Chondrocyte (in vitro differentiated cells): ENCODE results near the gene MANBA. TPM values are rescaled to one million over a fixed set of nuclear protein-coding genes. Genes with fewer than 3 reads are reported as not detected.
"Not testable (repeated sequence)": the region's sequence is repeated elsewhere in the genome, so short reads cannot be mapped to it uniquely, and the experiment has no call there.

ENCODE experiments used
- DNase-seq: peaks from one replicate; pipeline ENCODE4 v3.0.0; 2021; ENCODE audit warnings: mixed read lengths, low spot score
- H3K27ac Mint-ChIP-seq: one replicate; pipeline ENCODE4 v1.8.0; 2021; ENCODE audit warnings: mild to moderate bottlenecking, moderate library complexity, mixed read lengths; ENCODE audit not compliant: unreplicated experiment
- H3K27me3 Mint-ChIP-seq: 2 replicates; pipeline ENCODE4 v1.8.0; 2021; ENCODE audit warnings: low read depth, mixed read lengths
- H3K36me3 Mint-ChIP-seq: 2 replicates; pipeline ENCODE4 v1.8.0; 2021; ENCODE audit warnings: low read depth, mixed read lengths
- H3K4me1 Mint-ChIP-seq: 2 replicates; pipeline ENCODE4 v1.8.0; 2021; ENCODE audit warnings: low read depth, mild to moderate bottlenecking, mixed read lengths
- H3K4me3 Mint-ChIP-seq: one replicate; pipeline ENCODE4 v1.8.0; 2021; ENCODE audit warnings: mild to moderate bottlenecking, moderate library complexity, mixed read lengths; ENCODE audit not compliant: unreplicated experiment
- H3K9me3 Mint-ChIP-seq: 2 replicates; pipeline ENCODE4 v1.8.0; 2021; ENCODE audit warnings: low read depth, mixed read lengths
- CTCF ChIP-seq: fragments of 200-600 bp; sonication (generic); IDR thresholded peaks from 2 replicates; pipeline ENCODE4 v1.5.0; 2021; ENCODE audit warnings: antibody characterized with exemption, mild to moderate bottlenecking, moderate library complexity
- total RNA-seq: library from RNA; stranded (reverse); gene quantifications from 3 replicates; pipeline ENCODE4 v1.2.1, GENCODE V29; 2021

Gene MANBA
- total RNA-seq, 1 donor from 2014 or later, result 36.9 TPM

- Mint-ChIP-seq H3K27ac (peak overlapping the region; percentile 60), H3K27me3 (no peaks in the 10 kb centered on the region), H3K4me3 (no peak overlapping the region), H3K36me3 (peaks cover 11% of the 10 kb centered on the region), H3K4me1 (peaks cover 25% of the 10 kb centered on the region), H3K9me3 (peaks cover 6% of the 10 kb centered on the region)
- TF ChIP-seq CTCF, result no peak
- no peak for DNase-seq
Measured at GRCh38 chr4:102723511-102723910, 37.3 kb downstream of the MANBA start.

GRCh38 chr4:102722740-102723139 is 38.0 kb downstream of the MANBA start:
- Mint-ChIP-seq H3K4me1 (peaks cover 29% of the 10 kb centered on the region), H3K27me3 (no peaks in the 10 kb centered on the region), H3K4me3 (no peak overlapping the region), H3K27ac (peak overlapping the region; percentile 76), H3K36me3 (peaks cover 16% of the 10 kb centered on the region), H3K9me3 (peaks cover 8% of the 10 kb centered on the region)
- DNase-seq, result no peak
- TF ChIP-seq CTCF, result no peak

- Mint-ChIP-seq H3K36me3 (peaks cover 18% of the 10 kb centered on the region), H3K27ac (peak overlapping the region; percentile 18), H3K4me1 (peaks cover 27% of the 10 kb centered on the region)
- DNase-seq, H3K27me3 Mint-ChIP-seq, H3K9me3 Mint-ChIP-seq, H3K4me3 Mint-ChIP-seq: not testable (repeated sequence)
Measured at GRCh38 chr4:102718833-102719575, 41.8 kb downstream of the MANBA start.

- H3K9me3 Mint-ChIP-seq, result peaks cover 8% of the 10 kb centered on the region
- H3K36me3 Mint-ChIP-seq, result peaks cover 18% of the 10 kb centered on the region
- no peaks in the 10 kb centered on the region for H3K27me3 Mint-ChIP-seq
- H3K4me3 Mint-ChIP-seq, result no peak overlapping the region
- H3K27ac Mint-ChIP-seq, result no peak overlapping the region
- no peak for DNase-seq
- TF ChIP-seq CTCF, result no peak
- H3K4me1 Mint-ChIP-seq, result peaks cover 20% of the 10 kb centered on the region
Measured at GRCh38 chr4:102717448-102718092, 43.2 kb downstream of the MANBA start.

- H3K4me3 Mint-ChIP-seq, result no peak overlapping the region
- H3K36me3 Mint-ChIP-seq, result peaks cover 22% of the 10 kb centered on the region
- no peak for DNase-seq
- TF ChIP-seq CTCF, result peak; percentile 21
- H3K27ac Mint-ChIP-seq, result no peak overlapping the region
- H3K27me3 Mint-ChIP-seq, result no peaks in the 10 kb centered on the region
- H3K4me1 Mint-ChIP-seq, result peaks cover 17% of the 10 kb centered on the region
- H3K9me3 Mint-ChIP-seq, result peaks cover 14% of the 10 kb centered on the region
Measured at GRCh38 chr4:102715057-102715456, 45.7 kb downstream of the MANBA start.

GRCh38 chr4:102713774-102714173 is 47.0 kb downstream of the MANBA start:
- peaks cover 10% of the 10 kb centered on the region for H3K9me3 Mint-ChIP-seq
- DNase-seq, H3K27me3 Mint-ChIP-seq, H3K27ac Mint-ChIP-seq, H3K4me3 Mint-ChIP-seq: not testable (repeated sequence)
- peaks cover 16% of the 10 kb centered on the region for H3K4me1 Mint-ChIP-seq
- peaks cover 19% of the 10 kb centered on the region for H3K36me3 Mint-ChIP-seq
